ENCODE data around the gene COL15A1.

- TF ChIP-seq POLR2A (IDR thresholded peaks at IDR 0.05; ENCODE audit: low read depth) (no peak), POLR2AphosphoS5 (IDR thresholded peaks at IDR 0.05) (no peak)
- TF ChIP-seq, protein P1, sequence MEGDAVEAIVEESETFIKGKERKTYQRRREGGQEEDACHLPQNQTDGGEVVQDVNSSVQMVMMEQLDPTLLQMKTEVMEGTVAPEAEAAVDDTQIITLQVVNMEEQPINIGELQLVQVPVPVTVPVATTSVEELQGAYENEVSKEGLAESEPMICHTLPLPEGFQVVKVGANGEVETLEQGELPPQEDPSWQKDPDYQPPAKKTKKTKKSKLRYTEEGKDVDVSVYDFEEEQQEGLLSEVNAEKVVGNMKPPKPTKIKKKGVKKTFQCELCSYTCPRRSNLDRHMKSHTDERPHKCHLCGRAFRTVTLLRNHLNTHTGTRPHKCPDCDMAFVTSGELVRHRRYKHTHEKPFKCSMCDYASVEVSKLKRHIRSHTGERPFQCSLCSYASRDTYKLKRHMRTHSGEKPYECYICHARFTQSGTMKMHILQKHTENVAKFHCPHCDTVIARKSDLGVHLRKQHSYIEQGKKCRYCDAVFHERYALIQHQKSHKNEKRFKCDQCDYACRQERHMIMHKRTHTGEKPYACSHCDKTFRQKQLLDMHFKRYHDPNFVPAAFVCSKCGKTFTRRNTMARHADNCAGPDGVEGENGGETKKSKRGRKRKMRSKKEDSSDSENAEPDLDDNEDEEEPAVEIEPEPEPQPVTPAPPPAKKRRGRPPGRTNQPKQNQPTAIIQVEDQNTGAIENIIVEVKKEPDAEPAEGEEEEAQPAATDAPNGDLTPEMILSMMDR (IDR thresholded peaks at IDR 0.05): no peak
Observed at GRCh38 chr9:98967680-98968079, 24.0 kb downstream of the COL15A1 start.

Data from esophagus muscularis mucosa (tissue), 3 donors.